Epithelial cell of prostate (primary cell): Measurements from ENCODE around the gene SMPX.

Experiments used
- DNase-seq: peaks from one replicate; pipeline ENCODE4 v3.0.0-alpha.2; 2011; ENCODE audit warnings: low read depth, low spot score
- H3K27ac ChIP-seq: fragments of 450-650 bp; 2 replicates; pipeline ENCODE4 v1.5.1; 2017; ENCODE audit warnings: mild to moderate bottlenecking

Gene SMPX

DNA sequence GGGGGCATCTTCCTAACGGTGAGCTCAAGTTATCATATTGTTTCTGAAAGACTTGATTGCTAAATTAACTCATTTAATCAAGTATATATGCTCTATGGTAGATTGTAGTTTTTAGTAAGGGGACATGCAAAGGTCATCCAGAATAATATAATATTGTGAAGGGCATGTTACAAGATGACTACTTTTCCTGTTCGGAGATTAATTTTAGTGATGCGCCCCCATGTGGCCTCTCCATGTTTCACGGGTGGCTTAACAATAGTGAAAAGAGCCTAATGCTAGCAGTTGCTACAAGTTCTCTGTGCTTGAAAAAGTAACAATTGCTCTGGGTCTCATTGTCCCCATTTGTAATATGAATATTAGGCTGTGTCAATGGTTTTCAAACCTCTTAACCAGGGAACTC is 12.2 kb downstream of the SMPX start:
- no peak for DNase-seq
- H3K27ac ChIP-seq: no peak overlapping the region

DNA sequence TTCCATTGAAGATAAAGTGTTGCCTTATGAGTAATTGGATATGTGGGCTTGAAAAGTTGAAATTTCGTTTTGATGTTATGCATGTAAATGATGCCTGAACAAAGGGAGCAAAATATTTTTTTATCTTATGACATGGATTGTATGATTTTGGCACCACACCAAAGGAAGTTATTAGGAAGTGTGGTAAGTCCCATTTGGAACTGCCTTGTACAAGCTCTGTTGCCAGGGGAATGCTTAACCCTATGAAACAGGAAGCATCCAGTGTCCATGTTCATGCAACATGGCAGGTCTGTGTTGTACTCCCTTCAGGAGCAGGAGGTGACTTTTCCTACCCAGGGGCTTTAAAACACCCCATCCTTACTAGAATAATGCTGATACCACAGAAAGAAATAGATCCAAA is 13.2 kb downstream of the SMPX start:
- DNase-seq: no peak
- H3K27ac ChIP-seq: no peak overlapping the region

DNA sequence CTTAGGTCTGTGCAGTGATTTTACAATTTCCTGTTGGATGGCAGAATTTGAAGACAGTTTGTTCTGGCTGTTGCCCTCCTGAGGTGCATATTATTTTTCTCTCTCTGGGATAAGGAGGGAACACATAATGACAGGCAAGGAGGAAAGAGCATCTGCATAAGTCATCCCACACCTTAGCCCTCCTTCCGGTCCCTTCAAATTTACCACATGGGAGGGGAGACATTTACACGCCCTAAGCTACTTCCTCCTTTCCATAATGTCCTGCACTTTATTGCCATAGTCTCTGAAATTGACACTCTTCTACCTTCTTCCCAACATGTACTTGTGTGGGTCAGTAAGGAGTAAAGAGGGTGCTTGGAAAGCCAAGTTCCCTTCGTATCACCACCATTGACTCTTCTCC is 13.9 kb downstream of the SMPX start:
- no peak for DNase-seq
- H3K27ac ChIP-seq: no peak overlapping the region

DNA sequence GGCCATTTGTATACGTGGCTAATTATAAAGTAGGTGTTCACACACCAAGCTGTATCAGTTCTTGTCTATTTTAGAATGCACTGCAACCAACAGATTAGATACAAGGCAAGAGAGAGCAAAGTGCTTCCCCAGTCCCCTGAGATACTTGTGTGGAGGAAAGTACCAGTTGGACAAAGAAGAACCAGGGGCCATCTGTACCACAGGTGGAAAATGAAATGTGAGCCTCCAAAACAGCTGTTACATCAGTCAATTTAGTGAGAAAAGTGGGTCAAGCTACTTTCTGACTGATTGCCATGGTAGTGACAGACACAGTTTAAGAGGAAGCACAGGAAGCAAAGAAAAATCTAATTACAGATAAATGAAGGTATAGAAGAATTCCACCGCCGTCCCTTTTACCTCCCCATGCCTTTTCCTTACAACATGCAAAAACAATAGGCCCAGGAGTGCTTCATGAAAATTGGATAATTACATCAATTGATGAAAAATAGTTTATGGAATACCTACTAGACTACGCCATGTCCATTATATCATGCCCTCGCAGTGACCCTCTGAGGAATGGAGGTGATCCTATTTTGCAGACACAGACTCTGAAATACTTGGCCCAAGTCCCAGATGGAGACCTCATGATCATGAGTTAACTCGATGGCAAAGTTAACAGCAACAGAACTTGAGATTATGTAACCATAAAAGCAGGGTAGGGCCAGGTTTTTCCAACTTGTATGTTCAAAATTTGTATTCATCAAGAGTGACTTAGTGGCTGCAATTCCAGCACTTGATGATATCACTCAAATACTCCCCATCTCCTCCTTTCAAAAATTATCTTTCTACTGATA is 15.8 kb downstream of the SMPX start:
- H3K27ac ChIP-seq: no peak overlapping the region
- DNase-seq: no peak

DNA sequence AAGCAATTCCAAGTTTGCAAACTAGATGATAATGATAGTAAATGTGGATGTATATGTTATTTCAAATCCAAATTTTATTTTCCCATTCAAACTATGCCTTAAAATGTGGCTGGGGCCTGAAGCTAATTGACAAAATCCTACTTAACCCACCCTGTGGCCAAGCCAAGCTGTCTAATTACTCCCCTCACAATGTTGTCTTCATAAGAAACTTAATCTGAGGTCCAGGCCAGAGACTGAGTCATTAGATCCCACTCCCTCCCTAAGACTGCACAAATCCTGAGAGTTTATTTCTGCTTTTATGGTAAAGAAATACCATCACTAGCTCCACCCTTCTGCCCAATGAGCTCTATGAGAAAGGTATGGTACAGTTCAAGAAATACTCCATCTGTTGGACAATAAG is 16.6 kb downstream of the SMPX start:
- H3K27ac ChIP-seq: no peak overlapping the region
- DNase-seq: no peak

DNA sequence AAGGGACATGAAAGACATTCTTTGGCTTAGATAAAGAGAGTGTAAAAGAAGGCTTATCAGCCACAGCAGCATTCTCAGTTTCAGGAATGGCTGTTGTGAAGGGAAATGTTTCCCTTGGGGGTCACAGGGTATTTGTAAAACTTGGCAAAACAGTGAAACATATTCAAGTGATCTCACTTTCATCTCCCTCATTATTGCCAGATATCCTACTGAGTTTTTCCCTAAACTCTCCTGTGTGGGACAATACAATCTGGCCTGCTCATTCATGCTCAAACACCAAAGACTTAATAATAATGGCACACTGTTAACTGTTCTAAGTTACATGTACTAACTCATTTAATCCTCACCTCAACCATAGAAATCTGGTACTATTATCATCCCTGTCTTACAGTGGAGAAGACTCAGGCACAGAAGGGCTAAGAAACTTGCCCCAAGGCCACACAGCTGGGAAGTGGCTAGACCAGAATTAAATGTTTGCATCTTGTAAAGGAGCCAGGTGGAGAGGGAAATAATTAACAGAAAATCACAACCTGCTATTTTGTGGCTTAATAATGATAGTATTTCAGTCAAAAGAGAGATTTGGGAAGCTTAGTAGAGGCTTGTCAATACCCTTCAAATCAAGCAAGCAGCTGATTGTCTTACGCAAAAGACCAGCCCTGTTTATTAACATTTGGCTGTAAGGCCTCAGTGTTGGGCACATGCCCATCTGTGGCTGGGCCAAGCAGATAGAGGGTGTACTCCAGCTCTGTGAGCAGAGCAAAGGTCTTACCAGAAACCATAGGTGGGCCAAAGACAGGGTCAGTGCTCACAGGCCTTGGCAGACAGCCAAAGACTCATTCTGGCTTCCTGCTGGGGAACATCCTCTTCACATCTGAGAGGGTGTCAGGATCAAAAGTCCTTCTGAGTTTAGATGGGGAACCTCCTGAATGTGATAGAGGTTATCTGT is 17.3 kb downstream of the SMPX start:
- no peak overlapping the region for H3K27ac ChIP-seq
- DNase-seq: no peak

DNA sequence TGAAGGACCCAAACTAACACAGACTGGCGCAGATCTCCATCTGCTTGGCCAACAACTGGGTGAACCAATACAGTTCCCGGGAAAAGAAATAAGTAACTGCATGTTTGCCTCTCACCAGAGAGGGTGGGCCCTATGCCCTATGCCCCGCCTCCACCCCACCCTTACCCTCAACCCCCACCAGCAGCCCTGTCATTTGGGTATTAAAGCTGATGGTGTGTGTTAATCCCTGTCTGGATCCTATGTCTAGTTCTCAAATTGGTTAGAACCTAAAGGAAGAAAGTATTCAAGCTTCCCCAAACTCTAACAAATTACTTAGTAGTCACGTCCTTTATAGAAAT is 19.0 kb downstream of the SMPX start:
- DNase-seq: no peak
- no peak overlapping the region for H3K27ac ChIP-seq

DNA sequence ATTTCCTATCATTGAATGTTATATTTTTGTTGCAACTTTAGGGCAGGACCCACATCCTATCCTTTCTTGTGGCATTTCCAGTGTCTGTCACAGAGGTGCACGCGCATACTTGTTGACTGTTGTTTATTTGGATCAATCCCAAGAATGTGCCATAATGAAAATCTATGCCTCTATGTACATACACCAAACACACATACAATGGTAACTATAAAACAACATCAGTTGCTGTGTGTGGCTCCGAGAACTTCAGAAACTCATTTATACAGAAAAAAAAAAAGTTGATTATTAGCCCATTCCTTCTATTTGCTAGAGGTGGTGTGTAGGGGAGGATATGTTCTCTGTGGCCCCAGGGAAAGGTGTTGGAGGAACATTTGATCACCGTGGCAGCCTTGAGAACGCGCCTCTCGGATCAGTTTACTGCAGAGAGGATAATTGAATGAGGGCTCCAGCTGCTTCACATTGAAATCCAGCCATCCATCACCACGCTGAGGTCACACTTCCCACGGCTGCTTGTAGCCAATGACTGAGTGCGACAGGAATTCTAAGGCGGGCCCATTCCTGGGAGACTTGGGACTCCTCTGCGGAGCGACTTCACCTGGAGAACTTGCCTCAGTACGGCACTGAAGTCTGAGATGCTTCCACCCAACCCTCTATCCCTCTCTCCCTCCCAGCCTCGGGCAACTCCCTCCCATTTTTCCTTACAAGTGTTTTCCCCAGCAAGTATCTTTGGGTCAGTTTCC is 19.5 kb downstream of the SMPX start:
- H3K27ac ChIP-seq: no peak overlapping the region
- DNase-seq: no peak

DNA sequence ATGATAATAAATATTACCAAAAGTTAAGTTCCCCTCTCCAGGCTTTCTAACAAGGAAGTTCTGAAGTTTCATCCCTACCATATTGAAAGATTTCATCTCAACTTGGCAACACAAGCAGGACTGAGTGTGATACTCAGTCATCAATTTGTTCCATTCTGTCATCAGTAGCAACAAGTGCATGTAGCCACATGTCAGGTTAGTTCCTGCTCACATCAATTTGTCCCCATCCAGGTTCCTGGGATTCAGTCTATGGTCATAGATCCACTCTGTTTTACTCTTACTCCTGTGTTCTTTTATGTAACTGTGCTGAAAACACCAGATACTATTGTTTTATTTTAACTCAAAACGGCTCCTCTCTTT is 22.2 kb downstream of the SMPX start:
- no peak for DNase-seq
- H3K27ac ChIP-seq: peak overlapping the region; percentile 13

DNA sequence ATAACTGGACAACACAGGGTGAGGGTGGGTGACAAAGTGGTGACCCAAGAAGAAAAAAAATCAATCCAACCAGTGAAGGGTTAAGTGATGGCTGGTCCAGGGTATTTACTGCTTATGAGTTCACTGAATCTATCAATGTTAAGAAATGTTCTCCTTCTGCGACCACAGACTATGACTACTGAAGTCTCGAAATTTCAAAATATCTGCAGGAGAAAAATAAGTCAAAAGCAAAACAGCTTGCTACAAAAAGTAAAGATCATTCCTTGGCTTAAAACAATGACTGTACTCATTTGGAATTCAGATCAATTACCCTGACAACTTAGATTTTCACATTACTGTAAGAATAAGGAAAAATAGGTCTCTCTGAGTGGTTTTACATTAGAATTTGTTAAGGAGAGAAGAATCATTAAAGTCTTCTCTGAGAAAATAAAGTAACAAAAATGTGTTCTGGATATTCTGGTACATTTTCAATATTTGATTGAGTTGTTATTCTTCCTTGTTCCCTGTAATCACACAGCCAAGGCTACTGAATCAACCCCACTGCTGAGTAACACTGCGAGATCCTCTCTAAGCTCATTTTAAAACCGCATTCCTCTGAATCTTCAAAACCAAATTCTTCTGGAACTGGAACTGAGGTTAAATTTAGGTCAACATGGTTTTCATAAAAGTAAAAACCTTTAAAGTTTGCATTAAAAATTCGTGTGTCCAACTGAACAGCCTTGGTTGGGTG is 22.7 kb downstream of the SMPX start:
- DNase-seq: no peak
- peak overlapping the region; percentile 13 for H3K27ac ChIP-seq

DNA sequence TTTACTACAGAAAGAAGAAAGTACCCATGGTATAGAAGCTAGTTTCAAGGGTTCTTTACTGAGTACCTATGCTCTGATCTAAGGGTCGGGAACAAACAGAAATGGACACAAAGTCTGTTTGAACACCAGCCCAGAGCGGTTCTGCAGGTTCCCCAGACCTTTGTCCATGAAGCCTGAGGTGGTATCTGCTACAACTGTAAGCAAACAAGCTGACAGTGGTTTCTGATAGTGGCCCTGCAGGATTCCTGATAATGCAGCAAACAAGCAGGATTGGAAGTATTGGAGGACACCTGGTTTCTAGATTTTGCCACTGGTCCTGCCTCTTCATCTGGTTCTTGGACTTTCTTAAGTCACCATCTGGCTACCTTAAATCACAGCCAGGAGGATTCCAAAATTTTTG is 23.7 kb downstream of the SMPX start:
- no peak for DNase-seq
- no peak overlapping the region for H3K27ac ChIP-seq

DNA sequence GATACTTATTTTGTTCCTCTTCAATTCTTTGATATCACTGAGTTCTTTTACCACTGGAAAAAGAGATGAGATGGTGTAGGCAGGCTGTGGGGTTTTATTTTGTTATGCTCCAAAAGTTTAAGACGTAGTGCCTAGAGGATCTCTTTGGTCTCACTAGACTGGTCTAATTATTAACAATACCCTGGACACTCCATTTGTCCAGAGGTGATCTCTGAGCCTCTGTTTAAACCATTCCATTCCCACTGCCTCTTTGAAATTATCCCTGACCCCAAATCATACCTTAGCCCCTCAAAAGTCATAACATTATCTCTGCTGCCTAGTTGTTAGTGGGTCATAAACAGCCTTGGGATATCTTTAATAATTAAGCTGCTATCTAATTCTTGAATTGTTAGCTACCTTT is 24.2 kb downstream of the SMPX start:
- no peak overlapping the region for H3K27ac ChIP-seq
- no peak for DNase-seq

DNA sequence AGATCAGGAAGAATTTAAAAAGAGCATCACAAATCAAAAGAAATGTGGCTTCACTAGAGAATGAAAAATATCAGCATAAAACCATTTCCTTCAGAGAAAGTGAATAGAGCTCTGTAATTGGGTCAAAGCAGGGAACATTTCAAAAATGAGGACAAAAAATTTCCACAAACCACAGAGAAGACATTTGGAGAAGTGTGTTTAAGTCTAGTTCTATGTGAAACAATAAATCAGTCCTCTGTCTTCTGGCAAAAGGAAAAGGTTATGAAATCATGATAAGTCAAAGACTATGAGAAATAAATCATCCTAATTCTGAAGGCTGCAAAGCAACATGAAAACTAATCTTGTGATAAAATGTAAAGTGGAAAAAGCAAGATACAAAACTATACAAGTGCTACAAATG is 27.9 kb downstream of the SMPX start:
- no peak overlapping the region for H3K27ac ChIP-seq
- no peak for DNase-seq

DNA sequence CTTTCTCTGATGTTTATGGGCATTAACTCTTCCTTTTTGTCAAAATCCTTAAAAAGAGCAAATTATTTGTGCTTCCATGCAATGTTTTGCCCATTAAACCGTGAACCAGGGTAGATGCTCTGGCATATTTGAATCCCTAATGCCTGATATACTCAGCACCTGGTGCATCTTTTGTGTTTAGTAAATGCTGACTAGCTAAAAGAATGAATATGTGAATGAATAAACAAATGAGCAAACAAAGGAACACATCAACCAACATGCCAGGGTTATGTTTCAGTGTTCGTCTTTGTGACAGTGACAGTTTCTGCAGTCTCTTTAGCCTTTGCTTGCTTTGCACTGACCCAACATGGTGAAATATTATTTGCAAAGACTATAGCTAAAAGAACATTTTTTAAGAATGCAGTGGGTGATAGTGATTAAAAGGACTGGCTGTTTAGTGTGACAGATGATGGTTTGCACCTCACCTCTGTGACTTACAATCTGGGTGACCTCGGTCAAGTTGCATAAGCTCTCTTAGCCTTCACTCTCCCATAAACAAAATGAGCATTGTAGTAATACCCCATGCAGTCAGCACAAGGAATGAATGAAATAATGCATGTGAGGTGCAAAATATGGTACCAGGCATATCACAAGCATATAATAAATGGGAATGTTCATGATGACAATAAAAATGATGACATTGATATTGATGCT is 29.5 kb downstream of the SMPX start:
- no peak overlapping the region for H3K27ac ChIP-seq
- no peak for DNase-seq

DNA sequence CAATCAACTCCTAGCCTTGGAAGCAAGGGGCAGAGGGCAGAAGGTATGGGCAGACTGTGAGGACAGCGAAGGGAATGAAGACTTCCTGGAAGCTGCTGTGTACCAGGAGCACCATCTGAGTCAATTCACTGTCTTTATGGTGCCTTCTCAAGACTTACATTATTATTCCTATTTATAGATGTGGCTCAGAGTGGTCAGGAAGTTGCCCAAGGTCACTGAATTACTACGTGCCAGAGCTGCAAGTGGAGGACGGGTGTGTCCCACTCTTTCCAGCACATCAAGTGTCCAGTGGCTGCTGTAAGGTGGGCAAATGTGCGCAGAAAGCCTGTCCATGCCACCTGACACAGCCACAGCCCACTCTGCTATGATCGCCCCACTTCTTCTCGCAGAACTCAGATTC is 32.0 kb downstream of the SMPX start:
- no peak overlapping the region for H3K27ac ChIP-seq
- no peak for DNase-seq

DNA sequence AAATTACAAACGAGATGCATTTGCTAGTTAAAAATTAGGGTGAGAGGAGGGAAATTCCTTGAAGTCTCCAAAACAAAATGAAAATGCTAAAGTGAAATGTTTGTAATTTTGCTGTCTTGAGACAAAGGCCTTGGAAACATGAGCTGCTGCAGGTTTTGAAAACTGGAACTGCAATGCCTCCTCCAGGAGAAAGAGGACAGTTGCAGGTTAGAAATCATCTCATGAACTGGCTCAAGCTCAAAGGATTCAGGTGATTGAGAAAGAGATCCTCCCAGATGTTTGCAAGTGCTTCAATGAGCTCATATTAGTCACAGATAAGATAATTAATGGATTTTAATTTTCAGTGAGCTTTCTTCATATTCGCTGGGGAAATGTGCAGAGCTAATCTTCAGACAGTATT is 32.4 kb downstream of the SMPX start:
- no peak for DNase-seq
- H3K27ac ChIP-seq: no peak overlapping the region

DNA sequence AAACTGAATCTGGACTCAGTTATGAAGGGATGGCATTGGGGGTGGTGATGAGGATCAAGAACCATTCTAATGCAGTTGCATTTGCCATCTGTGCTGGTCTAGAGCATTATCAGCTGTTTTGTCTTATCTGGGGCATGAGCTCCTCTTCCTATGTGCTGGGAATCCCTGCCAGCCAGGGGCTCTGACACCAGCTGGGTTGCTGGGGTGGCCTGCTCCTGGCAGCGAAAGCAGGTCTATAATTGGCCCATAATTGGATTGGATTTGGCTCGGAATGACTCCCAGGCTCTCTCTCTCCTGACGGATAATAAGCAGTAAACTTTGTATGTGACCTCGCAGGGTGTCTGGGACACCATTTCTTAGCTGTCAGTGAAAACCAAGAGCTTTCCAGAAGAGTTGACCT is 34.1 kb downstream of the SMPX start:
- no peak for DNase-seq
- H3K27ac ChIP-seq: no peak overlapping the region

DNA sequence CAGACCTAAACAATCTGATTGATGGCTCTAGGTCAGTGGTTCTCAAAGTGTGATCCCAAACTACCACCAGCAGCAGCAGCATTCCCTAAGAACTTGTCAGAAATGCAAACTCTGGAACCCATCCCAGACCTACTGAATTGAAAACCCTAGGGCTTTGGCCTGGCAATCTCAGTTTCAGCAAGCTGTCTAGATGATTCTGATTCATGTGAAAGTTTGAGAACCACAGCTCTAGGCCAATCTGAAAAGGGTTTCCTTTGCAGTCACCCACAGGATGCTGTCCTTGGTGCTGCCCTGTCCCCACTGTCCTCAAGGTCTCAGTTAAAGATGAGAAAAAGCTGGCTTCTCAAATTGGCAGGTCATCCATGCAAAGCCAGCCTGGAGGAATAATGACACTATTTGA is 34.8 kb downstream of the SMPX start:
- no peak for DNase-seq
- no peak overlapping the region for H3K27ac ChIP-seq

DNA sequence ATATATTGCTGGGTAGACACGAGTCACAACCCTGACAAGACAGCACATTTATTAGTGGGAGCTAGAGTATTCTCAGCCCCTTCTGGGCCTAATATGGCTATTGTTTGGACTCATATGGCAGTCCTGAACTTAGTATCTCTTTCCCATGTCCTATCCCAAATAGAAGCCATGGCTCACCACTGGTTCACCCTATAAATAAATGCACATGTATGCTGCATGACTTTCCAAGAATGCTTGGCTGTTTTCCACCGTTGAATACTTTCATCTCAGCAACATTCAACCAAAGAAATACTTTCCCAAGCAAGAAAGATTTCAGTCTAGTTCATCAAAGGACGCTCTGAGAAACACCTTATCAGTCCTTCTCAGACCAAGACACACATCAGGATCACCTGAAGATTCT is 36.7 kb downstream of the SMPX start:
- DNase-seq: no peak
- no peak overlapping the region for H3K27ac ChIP-seq

DNA sequence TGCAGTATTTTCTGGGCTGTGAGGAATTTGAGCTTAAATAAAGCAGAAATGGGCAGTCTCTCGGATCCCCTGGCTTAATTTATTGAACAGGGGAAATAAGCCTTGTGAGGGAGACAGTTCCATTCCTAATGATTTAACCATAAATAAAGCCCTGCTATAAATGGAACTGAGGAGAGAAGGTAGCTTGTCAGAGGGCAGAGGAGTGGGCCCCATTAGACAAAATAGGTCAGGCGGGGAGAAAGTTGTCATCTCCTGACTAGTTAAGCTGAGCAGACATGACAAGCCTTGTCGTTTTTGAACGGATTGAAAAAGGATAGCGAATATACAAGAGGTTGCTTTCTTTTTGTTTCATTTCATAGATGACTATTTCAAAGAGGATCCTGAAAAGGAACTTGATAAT is 39.3 kb downstream of the SMPX start:
- no peak overlapping the region for H3K27ac ChIP-seq
- DNase-seq: no peak
